ENCODE measurements around the gene UTP14C.

The UTP14C gene, protein sequence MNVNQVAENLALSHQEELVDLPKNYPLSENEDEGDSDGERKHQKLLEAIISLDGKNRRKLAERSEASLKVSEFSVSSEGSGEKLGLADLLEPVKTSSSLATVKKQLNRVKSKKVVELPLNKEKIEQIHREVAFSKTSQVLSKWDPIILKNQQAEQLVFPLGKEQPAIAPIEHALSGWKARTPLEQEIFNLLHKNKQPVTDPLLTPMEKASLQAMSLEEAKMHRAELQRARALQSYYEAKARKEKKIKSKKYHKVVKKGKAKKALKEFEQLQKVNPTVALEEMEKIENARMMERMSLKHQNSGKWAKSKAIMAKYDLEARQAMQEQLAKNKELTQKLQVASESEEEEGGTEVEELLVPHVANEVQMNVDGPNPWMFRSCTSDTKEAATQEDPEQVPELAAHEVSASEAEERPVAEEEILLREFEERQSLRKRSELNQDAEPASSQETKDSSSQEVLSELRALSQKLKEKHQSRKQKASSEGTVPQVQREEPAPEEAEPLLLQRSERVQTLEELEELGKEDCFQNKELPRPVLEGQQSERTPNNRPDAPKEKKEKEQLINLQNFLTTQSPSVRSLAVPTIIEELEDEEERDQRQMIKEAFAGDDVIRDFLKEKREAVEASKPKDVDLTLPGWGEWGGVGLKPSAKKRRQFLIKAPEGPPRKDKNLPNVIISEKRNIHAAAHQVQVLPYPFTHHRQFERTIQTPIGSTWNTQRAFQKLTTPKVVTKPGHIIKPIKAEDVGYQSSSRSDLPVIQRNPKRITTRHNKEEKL

DNA sequence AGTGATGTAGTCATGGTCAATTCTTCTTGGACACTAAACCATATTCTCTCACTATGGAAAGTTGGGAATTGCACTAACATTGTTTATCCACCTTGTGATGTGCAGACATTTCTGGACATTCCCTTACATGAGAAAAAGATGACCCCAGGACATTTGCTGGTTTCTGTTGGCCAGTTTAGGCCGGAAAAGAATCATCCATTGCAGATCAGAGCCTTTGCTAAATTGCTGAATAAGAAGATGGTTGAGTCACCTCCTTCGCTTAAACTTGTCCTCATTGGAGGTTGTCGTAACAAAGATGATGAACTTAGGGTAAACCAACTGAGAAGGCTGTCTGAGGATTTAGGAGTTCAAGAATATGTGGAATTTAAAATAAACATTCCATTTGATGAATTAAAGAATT lies at the start of gene UTP14C:
Gene UTP14C, plus strand, starts transcription at position 211 of the 400 bp plus-strand sequence. CDS start 4,114 bp downstream, outside the sequence.
- TF ChIP-seq, protein P1, sequence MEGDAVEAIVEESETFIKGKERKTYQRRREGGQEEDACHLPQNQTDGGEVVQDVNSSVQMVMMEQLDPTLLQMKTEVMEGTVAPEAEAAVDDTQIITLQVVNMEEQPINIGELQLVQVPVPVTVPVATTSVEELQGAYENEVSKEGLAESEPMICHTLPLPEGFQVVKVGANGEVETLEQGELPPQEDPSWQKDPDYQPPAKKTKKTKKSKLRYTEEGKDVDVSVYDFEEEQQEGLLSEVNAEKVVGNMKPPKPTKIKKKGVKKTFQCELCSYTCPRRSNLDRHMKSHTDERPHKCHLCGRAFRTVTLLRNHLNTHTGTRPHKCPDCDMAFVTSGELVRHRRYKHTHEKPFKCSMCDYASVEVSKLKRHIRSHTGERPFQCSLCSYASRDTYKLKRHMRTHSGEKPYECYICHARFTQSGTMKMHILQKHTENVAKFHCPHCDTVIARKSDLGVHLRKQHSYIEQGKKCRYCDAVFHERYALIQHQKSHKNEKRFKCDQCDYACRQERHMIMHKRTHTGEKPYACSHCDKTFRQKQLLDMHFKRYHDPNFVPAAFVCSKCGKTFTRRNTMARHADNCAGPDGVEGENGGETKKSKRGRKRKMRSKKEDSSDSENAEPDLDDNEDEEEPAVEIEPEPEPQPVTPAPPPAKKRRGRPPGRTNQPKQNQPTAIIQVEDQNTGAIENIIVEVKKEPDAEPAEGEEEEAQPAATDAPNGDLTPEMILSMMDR (conservative IDR thresholded peaks at IDR 0.05; ENCODE audit: low read depth, low read length) = no peak
- no peaks in the 10 kb centered on the region for H4K20me1 ChIP-seq (ENCODE audit: insufficient read depth)
- no peak within 1 kb of the TSS for H3K9ac ChIP-seq
- no peak within 1 kb of the TSS for H3K4me2 ChIP-seq
- no peak within 1 kb of the TSS for H3K27ac ChIP-seq
- no peaks in the 10 kb centered on the region for H3K79me2 ChIP-seq (ENCODE audit: insufficient read depth, low read depth)
- H3K27me3 ChIP-seq (ENCODE audit: insufficient read depth, low read depth) = no peaks in the 10 kb centered on the region
- no peaks in the 10 kb centered on the region for H3K4me1 ChIP-seq (ENCODE audit: low read depth, poor library complexity, severe bottlenecking)
- no peak within 1 kb of the TSS for H2AFZ ChIP-seq (ENCODE audit: low read depth)
- H3K36me3 ChIP-seq (ENCODE audit: insufficient read depth) = no peaks in the 10 kb centered on the region
- no peak within 1 kb of the TSS for H3K4me3 ChIP-seq (IDR thresholded peaks at IDR 0.05; ENCODE audit: insufficient read depth, low read depth, low read length)

GRCh38 chr13:51976423-51976822 lies 48.1 kb upstream of the UTP14C start:
- TF ChIP-seq, protein P1 (conservative IDR thresholded peaks at IDR 0.05; ENCODE audit: low read depth, low read length) = no peak
- Histone ChIP-seq H4K20me1 (ENCODE audit: insufficient read depth) (no peaks in the 10 kb centered on the region), H3K4me2 (no peak overlapping the region), H3K9ac (no peak overlapping the region), H3K4me3 (IDR thresholded peaks at IDR 0.05; ENCODE audit: insufficient read depth, low read depth, low read length) (no peak overlapping the region), H3K4me1 (ENCODE audit: low read depth, poor library complexity, severe bottlenecking) (peaks cover 2% of the 10 kb centered on the region), H3K79me2 (ENCODE audit: insufficient read depth, low read depth) (no peaks in the 10 kb centered on the region), H3K27ac (no peak overlapping the region), H2AFZ (ENCODE audit: low read depth) (no peak overlapping the region), H3K36me3 (ENCODE audit: insufficient read depth) (no peaks in the 10 kb centered on the region), H3K27me3 (ENCODE audit: insufficient read depth, low read depth) (no peaks in the 10 kb centered on the region)

- TF ChIP-seq, protein P1 (conservative IDR thresholded peaks at IDR 0.05; ENCODE audit: low read depth, low read length) = no peak
- Histone ChIP-seq H3K27ac (no peak overlapping the region), H3K36me3 (ENCODE audit: insufficient read depth) (no peaks in the 10 kb centered on the region), H3K4me1 (ENCODE audit: low read depth, poor library complexity, severe bottlenecking) (no peaks in the 10 kb centered on the region), H3K4me3 (IDR thresholded peaks at IDR 0.05; ENCODE audit: insufficient read depth, low read depth, low read length) (no peak overlapping the region), H3K4me2 (no peak overlapping the region), H2AFZ (ENCODE audit: low read depth) (no peak overlapping the region), H3K27me3 (ENCODE audit: insufficient read depth, low read depth) (no peaks in the 10 kb centered on the region), H3K79me2 (ENCODE audit: insufficient read depth, low read depth) (no peaks in the 10 kb centered on the region), H3K9ac (no peak overlapping the region), H4K20me1 (ENCODE audit: insufficient read depth) (no peaks in the 10 kb centered on the region)
These were observed 47.6 kb upstream of the UTP14C start for GRCh38 chr13:51976890-51977289.

DNA sequence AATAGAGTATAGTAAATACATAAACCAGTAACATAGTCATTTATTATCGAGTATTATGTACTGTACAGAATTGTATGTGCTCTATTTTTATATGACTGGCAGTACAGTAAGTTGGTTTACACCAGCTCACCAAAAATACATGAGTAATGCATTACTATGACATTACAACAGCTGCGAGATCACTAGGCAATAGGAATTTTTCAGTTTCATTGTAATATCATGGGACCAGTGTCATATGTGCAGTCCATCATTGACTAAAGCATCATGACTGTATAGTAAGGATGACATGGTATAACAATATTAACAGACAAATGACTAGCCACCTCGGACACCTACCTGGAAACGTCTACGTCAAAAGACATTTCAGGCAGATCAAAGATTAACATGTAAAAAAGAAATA lies 46.9 kb upstream of the UTP14C start:
- Histone ChIP-seq H3K4me1 (ENCODE audit: low read depth, poor library complexity, severe bottlenecking) (no peaks in the 10 kb centered on the region), H3K27me3 (ENCODE audit: insufficient read depth, low read depth) (no peaks in the 10 kb centered on the region), H3K4me2 (no peak overlapping the region), H3K79me2 (ENCODE audit: insufficient read depth, low read depth) (no peaks in the 10 kb centered on the region), H3K4me3 (IDR thresholded peaks at IDR 0.05; ENCODE audit: insufficient read depth, low read depth, low read length) (no peak overlapping the region), H3K9ac (no peak overlapping the region), H4K20me1 (ENCODE audit: insufficient read depth) (no peaks in the 10 kb centered on the region), H3K36me3 (ENCODE audit: insufficient read depth) (no peaks in the 10 kb centered on the region), H3K27ac (no peak overlapping the region), H2AFZ (ENCODE audit: low read depth) (no peak overlapping the region)
- TF ChIP-seq, protein P1 (conservative IDR thresholded peaks at IDR 0.05; ENCODE audit: low read depth, low read length) = no peak

Data from KMS-11 (cell line).